ACHN (cell line): Measurements from ENCODE around the gene LHX5.

ENCODE experiments used
- DNase-seq: peaks from one replicate; pipeline ENCODE4 v3.0.0-alpha.2; 2015
- in situ Hi-C: cut with HindIII; loops from 2 replicates; pipeline ENCODE4 v1.10.0; 2017; ENCODE audit warnings: low sequenced_read_pairs, low pct_ligation_motif_present, low pct_unique_long_range_greater_than_20kb

The LHX5 gene

GRCh38 chr12:113453330-113453729 lies 18.3 kb downstream of the LHX5 start:
- in situ Hi-C loops, result no loop called here
- DNase-seq, result no peak

GRCh38 chr12:113452458-113452857 lies 19.2 kb downstream of the LHX5 start:
- DNase-seq, result no peak
- in situ Hi-C loops, result no loop called here

- DNase-seq, result no peak
- in situ Hi-C loops, result no loop called here
Observed at GRCh38 chr12:113449839-113450238, 21.8 kb downstream of the LHX5 start.

- no peak for DNase-seq
- in situ Hi-C loops, result no loop called here
Observed at GRCh38 chr12:113449299-113449698, 22.4 kb downstream of the LHX5 start.

GRCh38 chr12:113448873-113449272 lies 22.8 kb downstream of the LHX5 start:
- no peak for DNase-seq
- in situ Hi-C loops, result no loop called here

- in situ Hi-C loops, result no loop called here
- DNase-seq, result no peak
Observed at GRCh38 chr12:113445544-113446171, 26.0 kb downstream of the LHX5 start.

- in situ Hi-C loops, result no loop called here
- DNase-seq, result no peak
Observed at GRCh38 chr12:113443030-113443539, 28.6 kb downstream of the LHX5 start.

GRCh38 chr12:113440947-113441782 lies 30.5 kb downstream of the LHX5 start:
- DNase-seq, result no peak
- in situ Hi-C loops, result no loop called here

GRCh38 chr12:113440336-113440735 lies 31.3 kb downstream of the LHX5 start:
- in situ Hi-C loops, result no loop called here

GRCh38 chr12:113439606-113440030 lies 32.1 kb downstream of the LHX5 start:
- in situ Hi-C loops, result no loop called here
- peak; percentile 60 for DNase-seq

More at GRCh38 chr12:113440336-113440735, 31.3 kb downstream of the LHX5 start:
- no peak for DNase-seq

- DNase-seq, result no peak
- in situ Hi-C loops, result no loop called here
Observed at GRCh38 chr12:113439301-113439597, 32.4 kb downstream of the LHX5 start.

- no peak for DNase-seq
- in situ Hi-C loops, result no loop called here
Observed at GRCh38 chr12:113438523-113439300, 33.0 kb downstream of the LHX5 start.

- in situ Hi-C loops, result no loop called here
- DNase-seq, result no peak
Observed at GRCh38 chr12:113437729-113438100, 34.0 kb downstream of the LHX5 start.

- DNase-seq, result no peak
- in situ Hi-C loops, result no loop called here
Observed at GRCh38 chr12:113436993-113437728, 34.5 kb downstream of the LHX5 start.

- in situ Hi-C loops, result no loop called here
- no peak for DNase-seq
Observed at GRCh38 chr12:113436586-113436985, 35.1 kb downstream of the LHX5 start.

GRCh38 chr12:113435367-113435766 lies 36.3 kb downstream of the LHX5 start:
- in situ Hi-C loops, result no loop called here
- no peak for DNase-seq

- in situ Hi-C loops, result no loop called here
- DNase-seq, result peak; percentile 21
Observed at GRCh38 chr12:113432986-113433385, 38.7 kb downstream of the LHX5 start.

- in situ Hi-C loops, result no loop called here
- DNase-seq, result no peak
Observed at GRCh38 chr12:113428482-113428881, 43.2 kb downstream of the LHX5 start.

- in situ Hi-C loops, result no loop called here
- DNase-seq, result no peak
Observed at GRCh38 chr12:113427882-113428281, 43.8 kb downstream of the LHX5 start.
